ENCODE data around the gene NIT1.
A peak's percentile ranks its signal among the peaks of the same experiment; 100 is the strongest.

Gene NIT1

GRCh38 chr1:161158316-161159010, 40.6 kb downstream of the NIT1 start:
- DNase-seq, result no peak

- DNase-seq, result peak; percentile 84 to 89
These were observed 41.4 kb downstream of the NIT1 start, which contains the start of gene USP21 for GRCh38 chr1:161159087-161159912. Gene USP21 (plus strand): TSS chr1:161159500. CDS start chr1:161160641, 1,141 bp downstream.

GRCh38 chr1:161159913-161160243, 42.0 kb downstream of the NIT1 start:
- no peak for DNase-seq

- DNase-seq, result no peak
These were observed 42.8 kb downstream of the NIT1 start for GRCh38 chr1:161160671-161161145.

GRCh38 chr1:161161652-161162051, 43.7 kb downstream of the NIT1 start:
- DNase-seq, result no peak

- DNase-seq, result no peak
These were observed 44.1 kb downstream of the NIT1 start for GRCh38 chr1:161162052-161162451.

GRCh38 chr1:161162806-161163205, 44.9 kb downstream of the NIT1 start:
- no peak for DNase-seq

- DNase-seq, result no peak
These were observed 45.9 kb downstream of the NIT1 start for GRCh38 chr1:161163793-161164192.

- no peak for DNase-seq
These were observed 47.2 kb downstream of the NIT1 start for GRCh38 chr1:161164901-161165610.

GRCh38 chr1:161165742-161166668, 48.1 kb downstream of the NIT1 start, which contains the start of gene PPOX:
Gene PPOX (plus strand): TSS chr1:161166426. CDS start chr1:161166848, 422 bp downstream.
- DNase-seq, result peak; percentile 94 to 96

- DNase-seq, result no peak
These were observed 49.0 kb downstream of the NIT1 start for GRCh38 chr1:161166669-161167548.

GRCh38 chr1:161168906-161169305, 51.0 kb downstream of the NIT1 start:
- no peak for DNase-seq

Measured in NCI-H1930 (cell line).